Neural cell (in vitro differentiated cells): ENCODE measurements around the gene PRR14. TPM values are rescaled to one million over a fixed set of nuclear protein-coding genes. Genes with fewer than 3 reads are reported as not detected.

Source experiments
- H2AFZ ChIP-seq: fragments of 200-600, 300-800 bp; sonication (generic), shearing (Covaris generic); 2 replicates; pipeline ENCODE4 v1.6.0; 2014; ENCODE audit warnings: low read depth, mild to moderate bottlenecking, antibody characterized with exemption, low read length, moderate library complexity
- H3F3A ChIP-seq: fragments of 200-600 bp; shearing (Covaris generic); 2 replicates; pipeline ENCODE4 v1.6.1; 2016; ENCODE audit warnings: mild to moderate bottlenecking, moderate library complexity, mixed read lengths, antibody characterized with exemption, low read length; ENCODE audit not compliant: insufficient read depth, poor library complexity, severe bottlenecking
- H3K27ac ChIP-seq: fragments of 200-600, 300-800 bp; sonication (generic), shearing (Covaris generic); 2 replicates; pipeline ENCODE4 v1.5.1; 2014; ENCODE audit warnings: mild to moderate bottlenecking, low read length, moderate library complexity
- H3K27me3 ChIP-seq: fragments of 300-800, 200-600 bp; sonication (generic), shearing (Covaris generic); 2 replicates; pipeline ENCODE4 v1.6.0; 2014; ENCODE audit warnings: mild to moderate bottlenecking, low read depth, low read length, moderate library complexity; ENCODE audit not compliant: insufficient read depth
- H3K36me3 ChIP-seq: fragments of 300-800, 200-600 bp; sonication (generic), shearing (Covaris generic); 2 replicates; pipeline ENCODE4 v1.5.1; 2014; ENCODE audit warnings: mild to moderate bottlenecking, antibody characterized with exemption, low read length, moderate library complexity; ENCODE audit not compliant: insufficient read depth
- H3K4me2 ChIP-seq: fragments of 300-800, 200-600 bp; sonication (generic), shearing (Covaris generic); 2 replicates; pipeline ENCODE4 v1.6.0; 2014; ENCODE audit warnings: mild to moderate bottlenecking, low read length
- H3K4me3 ChIP-seq: fragments of 300-800, 200-600 bp; sonication (generic), shearing (Covaris generic); 2 replicates; pipeline ENCODE4 v1.5.1; 2014; ENCODE audit warnings: mild to moderate bottlenecking, low read length, moderate library complexity
- H3K79me2 ChIP-seq: fragments of 200-600 bp; shearing (Covaris generic); replicated peaks from 2 replicates; pipeline ENCODE4 v1.6.0; 2014; ENCODE audit warnings: mild to moderate bottlenecking, low read length, moderate library complexity; ENCODE audit not compliant: insufficient read depth
- H3K9ac ChIP-seq: fragments of 300-800, 200-600 bp; sonication (generic), shearing (Covaris generic); 2 replicates; pipeline ENCODE4 v1.6.1; 2016; ENCODE audit warnings: mild to moderate bottlenecking, low read length, mixed read lengths
- H3K9me2 ChIP-seq: fragments of 200-600 bp; shearing (Covaris generic); 2 replicates; pipeline ENCODE4 v1.6.1; 2016; ENCODE audit warnings: mild to moderate bottlenecking, low read length, mixed read lengths; ENCODE audit not compliant: insufficient read depth
- H3K9me3 ChIP-seq: fragments of 200-600, 300-800 bp; sonication (generic), shearing (Covaris generic); 2 replicates; pipeline ENCODE4 v1.6.1; 2016; ENCODE audit warnings: mild to moderate bottlenecking, mixed run types, low read length, moderate library complexity, mixed read lengths
- H4K20me1 ChIP-seq: fragments of 200-600 bp; shearing (Covaris generic); 2 replicates; pipeline ENCODE4 v1.6.1; 2016; ENCODE audit warnings: mild to moderate bottlenecking, mixed run types; ENCODE audit not compliant: insufficient read depth
- CTCF ChIP-seq: fragments of 450-650 bp; IDR thresholded peaks from 2 replicates; pipeline ENCODE4 v1.5.1; 2014; ENCODE audit warnings: antibody characterized with exemption, mild to moderate bottlenecking, moderate library complexity; ENCODE audit not compliant: poor library complexity, severe bottlenecking
- EP300 ChIP-seq: fragments of 450-650 bp; conservative IDR thresholded peaks from 2 replicates; pipeline ENCODE4 v1.6.1; 2014; ENCODE audit warnings: antibody characterized with exemption, mild to moderate bottlenecking, moderate library complexity; ENCODE audit not compliant: poor library complexity, severe bottlenecking
- EZH2 ChIP-seq: fragments of 200-600, 300-800 bp; shearing (Covaris generic), sonication (generic); IDR thresholded peaks from 2 replicates; pipeline ENCODE4 v1.6.1; 2014; ENCODE audit warnings: antibody characterized with exemption, low read length, borderline replicate concordance, mild to moderate bottlenecking; ENCODE audit not compliant: insufficient read depth, poor library complexity, severe bottlenecking
- MXI1 ChIP-seq: fragments of 450-650 bp; conservative IDR thresholded peaks from 2 replicates; pipeline ENCODE4 v1.6.1; 2014; ENCODE audit warnings: antibody characterized with exemption, mild to moderate bottlenecking; ENCODE audit not compliant: poor library complexity, severe bottlenecking
- POLR2AphosphoS5 ChIP-seq: IDR thresholded peaks from 2 replicates; pipeline ENCODE4 v1.6.1; 2012
- RAD21 ChIP-seq: fragments of 450-650 bp; conservative IDR thresholded peaks from 2 replicates; pipeline ENCODE4 v1.6.1; 2014; ENCODE audit warnings: antibody characterized with exemption, mild to moderate bottlenecking, moderate library complexity
- SMC3 ChIP-seq: fragments of 450-650 bp; conservative IDR thresholded peaks from 2 replicates; pipeline ENCODE4 v1.6.1; 2014; ENCODE audit warnings: antibody characterized with exemption, mild to moderate bottlenecking, moderate library complexity; ENCODE audit not compliant: poor library complexity
- TAF1 ChIP-seq: IDR thresholded peaks from 2 replicates; pipeline ENCODE4 v1.6.1; 2012; ENCODE audit warnings: low read depth
- polyA plus RNA-seq: library from polyadenylated mRNA; depleted of rRNA; stranded (reverse); fragments of >200 nt; gene quantifications from 2 replicates; pipeline ENCODE4 v1.2.3, GENCODE V29; 2014
- TF ChIP-seq, protein P1 (sequence below): IDR thresholded peaks from 2 replicates; pipeline ENCODE4 v1.6.1; 2012; ENCODE audit warnings: borderline replicate concordance

The PRR14 gene
- polyA plus RNA-seq, 1 donor from 2014 or later: 23.3 TPM

- Histone ChIP-seq H3F3A (no peaks in the 10 kb centered on the region), H3K4me2 (no peak overlapping the region), H3K9ac (no peak overlapping the region), H3K27me3 (no peaks in the 10 kb centered on the region), H3K9me3 (no peaks in the 10 kb centered on the region), H3K79me2 (peaks cover 11% of the 10 kb centered on the region), H3K27ac (no peak overlapping the region), H2AFZ (no peak overlapping the region), H3K9me2 (no peaks in the 10 kb centered on the region), H3K36me3 (peaks cover 8% of the 10 kb centered on the region), H3K4me3 (no peak overlapping the region), H4K20me1 (no peaks in the 10 kb centered on the region)
- TF ChIP-seq RAD21 (no peak), POLR2AphosphoS5 (no peak), CTCF (no peak), EP300 (no peak), MXI1 (no peak), SMC3 (no peak), TAF1 (no peak), EZH2 (no peak)
- TF ChIP-seq, protein P1, sequence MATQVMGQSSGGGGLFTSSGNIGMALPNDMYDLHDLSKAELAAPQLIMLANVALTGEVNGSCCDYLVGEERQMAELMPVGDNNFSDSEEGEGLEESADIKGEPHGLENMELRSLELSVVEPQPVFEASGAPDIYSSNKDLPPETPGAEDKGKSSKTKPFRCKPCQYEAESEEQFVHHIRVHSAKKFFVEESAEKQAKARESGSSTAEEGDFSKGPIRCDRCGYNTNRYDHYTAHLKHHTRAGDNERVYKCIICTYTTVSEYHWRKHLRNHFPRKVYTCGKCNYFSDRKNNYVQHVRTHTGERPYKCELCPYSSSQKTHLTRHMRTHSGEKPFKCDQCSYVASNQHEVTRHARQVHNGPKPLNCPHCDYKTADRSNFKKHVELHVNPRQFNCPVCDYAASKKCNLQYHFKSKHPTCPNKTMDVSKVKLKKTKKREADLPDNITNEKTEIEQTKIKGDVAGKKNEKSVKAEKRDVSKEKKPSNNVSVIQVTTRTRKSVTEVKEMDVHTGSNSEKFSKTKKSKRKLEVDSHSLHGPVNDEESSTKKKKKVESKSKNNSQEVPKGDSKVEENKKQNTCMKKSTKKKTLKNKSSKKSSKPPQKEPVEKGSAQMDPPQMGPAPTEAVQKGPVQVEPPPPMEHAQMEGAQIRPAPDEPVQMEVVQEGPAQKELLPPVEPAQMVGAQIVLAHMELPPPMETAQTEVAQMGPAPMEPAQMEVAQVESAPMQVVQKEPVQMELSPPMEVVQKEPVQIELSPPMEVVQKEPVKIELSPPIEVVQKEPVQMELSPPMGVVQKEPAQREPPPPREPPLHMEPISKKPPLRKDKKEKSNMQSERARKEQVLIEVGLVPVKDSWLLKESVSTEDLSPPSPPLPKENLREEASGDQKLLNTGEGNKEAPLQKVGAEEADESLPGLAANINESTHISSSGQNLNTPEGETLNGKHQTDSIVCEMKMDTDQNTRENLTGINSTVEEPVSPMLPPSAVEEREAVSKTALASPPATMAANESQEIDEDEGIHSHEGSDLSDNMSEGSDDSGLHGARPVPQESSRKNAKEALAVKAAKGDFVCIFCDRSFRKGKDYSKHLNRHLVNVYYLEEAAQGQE: no peak
Measured at GRCh38 chr16:30667361-30667905, 16.7 kb downstream of the PRR14 start.

- H3K9me2 ChIP-seq: no peaks in the 10 kb centered on the region
- peaks cover 4% of the 10 kb centered on the region for H3K36me3 ChIP-seq
- H3F3A ChIP-seq: no peaks in the 10 kb centered on the region
- no peak overlapping the region for H3K9ac ChIP-seq
- no peak overlapping the region for H3K4me3 ChIP-seq
- H2AFZ ChIP-seq: no peak overlapping the region
- H3K79me2 ChIP-seq: peaks cover 4% of the 10 kb centered on the region
- no peaks in the 10 kb centered on the region for H3K27me3 ChIP-seq
- H3K4me2 ChIP-seq: no peak overlapping the region
- no peak overlapping the region for H3K27ac ChIP-seq
- H4K20me1 ChIP-seq: no peaks in the 10 kb centered on the region
- TF ChIP-seq MXI1: no peak
- no peak for TF ChIP-seq EZH2
- TF ChIP-seq SMC3: no peak
- TF ChIP-seq, protein P1: no peak
- TF ChIP-seq EP300: no peak
- no peak for TF ChIP-seq RAD21
- TF ChIP-seq POLR2AphosphoS5: no peak
- no peak for TF ChIP-seq CTCF
- no peak for TF ChIP-seq TAF1
- no peaks in the 10 kb centered on the region for H3K9me3 ChIP-seq
Measured at GRCh38 chr16:30668393-30668792, 17.6 kb downstream of the PRR14 start.
